Uterus (tissue), 2 donors: Measurements from ENCODE around the gene URB1.

ENCODE experiments used
- CTCF ChIP-seq, 4 experiments: fragments of 200-600 bp in 2 of 4; fragments of 450-650 bp in 2 of 4; sonication (generic) in 2 of 4; IDR thresholded peaks; one replicate each; pipeline ENCODE4 v1.5.1; 2016 to 2019; ENCODE audit warnings: antibody characterized with exemption in 4 of 4, mild to moderate bottlenecking in 2 of 4, moderate library complexity in 1 of 4
- POLR2A ChIP-seq, 2 donors: fragments of 450-650 bp; IDR thresholded peaks; one replicate each; pipeline ENCODE4 v1.6.1; 2016; ENCODE audit warnings: antibody characterized with exemption in 2 of 2, mild to moderate bottlenecking in 1 of 2, moderate library complexity in 1 of 2

GRCh38 chr21:32308696-32309095 is 84.1 kb downstream of the URB1 start:
- no peak for TF ChIP-seq POLR2A (IDR thresholded peaks at IDR 0.05)
- no peak for TF ChIP-seq CTCF (IDR thresholded peaks at IDR 0.05)
